GM18873 (cell line): ENCODE measurements around the gene CRISPLD2.

Experiments
- ATAC-seq: cut with Tn5 transposase; IDR thresholded peaks from one replicate; pipeline ENCODE4 v1.9.1; 2021; ENCODE audit warnings: mild to moderate bottlenecking, moderate library complexity, moderate number of reproducible peaks; ENCODE audit not compliant: unreplicated experiment, low FRiP score

The CRISPLD2 gene

DNA sequence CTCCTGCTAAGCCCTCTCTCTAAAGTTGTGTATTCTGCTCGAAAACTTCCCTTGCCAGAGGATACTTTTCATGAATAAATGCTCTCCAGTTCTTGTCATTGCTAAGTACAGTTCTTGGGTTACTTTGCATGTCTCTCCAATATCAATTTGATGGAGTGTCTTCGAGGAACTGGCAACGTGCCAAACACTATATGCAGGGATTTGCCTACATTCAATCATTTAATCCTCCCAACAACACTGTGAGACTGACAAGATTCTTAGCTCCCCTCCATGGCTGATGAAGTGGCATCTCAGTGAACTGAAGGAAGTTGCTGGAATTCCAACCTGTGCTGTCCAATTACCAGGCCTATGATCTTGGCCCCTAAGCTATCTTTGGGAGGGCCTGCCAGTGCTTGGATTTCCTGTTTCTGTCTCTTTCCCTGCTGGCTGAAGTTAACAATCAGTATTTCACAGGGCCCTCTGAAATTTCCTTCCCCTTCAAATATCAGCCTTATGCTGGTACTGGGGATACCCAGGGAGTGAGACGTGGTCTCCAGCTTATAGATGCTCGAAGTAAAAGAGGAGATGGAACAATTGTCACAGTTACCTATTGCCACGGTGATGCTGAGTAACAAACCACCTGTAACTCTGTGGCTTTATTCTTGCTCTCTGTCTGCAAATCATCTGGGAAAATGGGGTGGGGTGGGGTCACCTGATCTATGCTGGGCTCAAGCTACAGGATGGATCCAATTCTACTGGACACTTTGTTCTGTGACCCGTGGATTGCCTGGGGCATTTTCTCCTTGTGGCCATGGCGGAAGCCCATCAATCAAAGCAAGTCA, 19.4 kb upstream of the CRISPLD2 start:
- no peak for ATAC-seq

DNA sequence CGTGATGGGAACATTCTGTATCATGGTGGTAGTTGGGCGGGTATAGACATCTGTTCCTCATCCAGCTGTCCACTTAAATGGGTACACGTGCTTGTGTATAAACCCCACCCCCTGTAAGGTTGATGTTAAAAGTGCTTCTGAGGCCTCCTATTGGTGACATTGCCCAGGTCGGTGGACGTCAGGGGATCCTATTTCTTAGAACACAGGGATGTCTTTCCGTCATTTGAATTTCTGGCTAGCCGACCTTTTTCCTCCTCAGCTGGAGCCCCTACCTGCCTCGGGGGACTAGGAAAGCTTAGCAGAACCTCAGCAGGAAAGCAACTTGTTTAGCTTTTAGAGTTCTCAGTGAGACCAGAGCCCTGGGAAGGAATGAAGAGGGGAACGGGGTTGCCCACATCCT, 16.6 kb upstream of the CRISPLD2 start:
- no peak for ATAC-seq

DNA sequence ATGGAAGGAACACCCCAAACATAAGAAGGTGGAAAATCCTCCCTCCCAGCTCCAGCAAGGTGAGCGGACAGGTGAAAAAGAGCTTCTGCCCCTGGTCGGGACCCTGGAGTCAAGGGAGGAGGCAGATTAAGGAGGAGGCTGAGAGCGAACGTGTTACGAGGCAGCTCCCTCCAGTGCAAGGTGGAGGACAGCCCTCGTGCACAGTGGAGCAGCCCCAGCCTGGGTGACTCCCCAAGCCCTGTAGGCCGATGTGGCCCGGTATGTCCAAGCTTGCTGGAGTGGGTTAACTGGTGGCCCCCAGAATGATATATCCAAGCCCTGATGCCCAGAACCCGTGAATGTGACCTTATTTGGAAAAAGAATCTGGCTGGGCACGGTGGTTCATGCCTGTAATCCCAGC, 15.5 kb upstream of the CRISPLD2 start:
- no peak for ATAC-seq

DNA sequence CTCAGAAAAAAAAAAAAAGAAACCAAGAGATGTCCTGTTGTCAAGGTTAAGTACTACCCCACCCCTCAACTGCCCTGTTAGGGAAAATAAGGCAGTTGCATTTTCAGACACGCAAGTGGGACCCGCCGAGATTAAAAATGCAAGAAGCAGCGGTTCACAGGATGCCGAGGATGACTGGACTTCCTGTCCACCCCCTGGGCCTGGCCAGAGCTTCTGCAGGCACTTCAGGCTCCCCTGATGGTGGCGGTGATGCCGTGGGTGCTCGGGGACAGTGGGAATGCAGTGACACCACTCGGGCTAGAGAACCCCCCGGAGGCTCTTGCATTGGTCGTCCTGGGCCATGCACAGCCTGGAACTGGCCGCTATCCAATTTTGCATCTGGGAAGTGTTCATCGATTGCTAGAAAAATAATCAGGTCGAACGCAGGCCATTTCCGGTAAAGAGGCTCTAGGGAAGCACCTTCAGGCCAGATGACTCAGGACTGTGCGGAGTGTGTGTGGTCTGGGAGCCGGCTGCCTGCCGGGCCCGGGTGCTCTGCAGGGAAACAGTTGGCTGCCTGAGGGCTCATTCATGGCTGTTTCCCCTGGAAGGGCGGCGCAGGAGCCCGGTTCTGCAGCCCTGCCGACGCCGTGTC, 13.4 kb upstream of the CRISPLD2 start:
- no peak for ATAC-seq

DNA sequence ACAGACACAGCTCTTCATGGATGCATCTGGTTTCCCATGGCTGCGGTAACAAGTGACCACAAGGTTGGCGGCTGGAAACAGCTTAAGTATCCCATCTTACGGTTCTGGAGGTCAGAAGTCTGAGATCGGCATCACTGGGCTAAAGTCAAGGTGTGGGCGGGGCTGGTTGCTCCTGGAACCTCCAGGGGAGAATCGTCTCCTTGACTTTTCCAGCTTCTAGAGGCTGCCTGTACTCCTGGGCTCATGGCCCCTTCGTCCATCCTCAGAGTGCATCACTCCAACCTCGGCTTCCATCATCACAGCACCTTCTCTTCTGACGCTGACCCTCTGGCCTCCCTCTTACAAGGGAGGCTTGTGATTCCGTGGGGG, 12.9 kb upstream of the CRISPLD2 start:
- no peak for ATAC-seq

DNA sequence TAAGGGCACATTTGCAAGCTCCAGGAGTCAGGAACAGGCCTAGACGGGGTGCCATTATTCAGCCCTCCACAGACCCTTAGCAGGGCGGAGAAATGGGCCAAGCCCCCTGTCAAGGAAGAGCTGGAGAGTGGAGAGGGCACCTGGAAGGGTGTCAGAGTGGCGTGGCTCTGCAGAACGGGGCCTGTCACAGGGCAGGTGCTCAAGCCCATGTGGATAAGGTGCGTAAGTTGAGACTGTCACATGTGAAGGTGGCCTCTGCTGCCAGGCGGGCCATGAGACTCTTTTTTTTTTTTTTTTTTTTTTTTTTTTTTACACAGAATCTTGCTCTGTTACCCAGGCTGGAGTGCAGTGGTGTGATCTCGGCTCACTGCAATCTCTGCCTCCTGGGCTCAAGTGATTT, 12.0 kb upstream of the CRISPLD2 start:
- no peak for ATAC-seq

DNA sequence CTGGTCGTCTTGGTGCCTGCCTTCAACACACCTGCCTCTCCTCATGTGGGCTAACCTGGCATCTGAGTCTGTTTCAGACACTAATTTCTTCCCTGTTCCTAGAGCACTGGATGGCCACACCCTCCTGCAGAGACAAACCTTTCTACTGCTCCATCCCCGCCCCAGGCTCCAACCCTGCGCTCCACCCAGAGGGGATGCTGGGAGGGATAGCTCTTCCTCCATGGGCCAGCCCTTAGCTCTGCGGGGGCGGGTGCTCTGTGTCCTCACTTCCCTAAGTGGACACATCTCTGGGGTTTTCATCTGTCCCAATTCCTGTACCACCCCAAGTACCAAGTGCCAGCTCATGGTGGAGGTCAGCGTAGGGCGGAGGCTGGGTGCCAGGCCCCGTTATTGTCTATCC, 11.0 kb upstream of the CRISPLD2 start:
- no peak for ATAC-seq

DNA sequence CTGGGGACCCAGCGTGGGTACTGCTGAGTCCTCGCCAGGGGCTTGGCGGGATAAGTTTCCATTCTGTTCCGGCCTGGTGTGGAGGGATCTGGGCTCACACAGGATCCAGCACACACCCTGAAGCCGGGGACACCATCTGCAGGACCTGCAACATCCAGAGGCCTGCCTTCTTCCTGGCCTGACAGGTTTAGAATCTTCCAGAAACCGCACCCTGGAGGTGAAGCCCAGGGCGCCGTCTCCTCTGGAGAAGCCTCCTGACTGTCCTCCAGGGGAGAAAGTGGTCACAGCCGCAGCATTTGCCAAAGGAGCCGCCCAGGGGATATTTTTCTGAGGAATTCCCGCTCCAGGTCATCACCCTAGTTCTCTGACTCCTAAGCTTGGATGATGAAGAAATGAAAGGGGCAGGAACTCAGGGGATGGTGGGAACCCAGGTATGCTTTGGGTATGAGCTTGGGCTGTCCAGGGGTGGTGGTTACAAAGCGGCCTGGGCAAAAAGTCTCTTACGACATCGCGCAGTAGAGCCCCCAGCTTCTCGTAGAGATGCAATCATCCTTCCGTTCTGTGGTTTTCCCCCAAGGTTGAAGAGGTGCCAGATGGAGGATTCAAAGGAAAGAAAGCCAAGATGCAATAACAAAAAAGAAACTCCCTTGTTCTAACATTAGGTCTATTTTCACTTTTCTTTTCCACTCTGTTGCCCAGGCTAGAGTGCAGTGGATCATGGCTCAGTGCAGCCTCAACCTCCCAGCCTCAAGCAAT, 9.1 kb upstream of the CRISPLD2 start:
- no peak for ATAC-seq

DNA sequence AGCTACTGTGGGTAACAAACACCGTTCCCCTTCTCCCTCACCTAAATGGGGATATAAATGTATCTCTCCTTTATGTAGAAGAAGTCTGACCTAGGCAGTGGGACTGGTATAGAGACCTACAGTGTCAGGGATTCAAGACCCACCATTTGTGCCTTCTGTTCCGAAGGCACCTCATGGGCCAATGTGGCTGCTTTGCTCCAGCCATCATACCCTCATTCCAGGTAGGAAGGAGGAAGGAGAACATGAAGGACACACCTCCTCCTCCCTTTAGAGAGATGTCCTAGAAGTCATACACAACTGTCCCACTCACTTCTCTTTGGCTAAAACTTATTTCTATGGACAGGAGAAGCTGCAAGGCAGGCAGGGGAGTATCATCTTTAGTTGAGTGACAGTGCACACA, 8.3 kb upstream of the CRISPLD2 start:
- no peak for ATAC-seq

DNA sequence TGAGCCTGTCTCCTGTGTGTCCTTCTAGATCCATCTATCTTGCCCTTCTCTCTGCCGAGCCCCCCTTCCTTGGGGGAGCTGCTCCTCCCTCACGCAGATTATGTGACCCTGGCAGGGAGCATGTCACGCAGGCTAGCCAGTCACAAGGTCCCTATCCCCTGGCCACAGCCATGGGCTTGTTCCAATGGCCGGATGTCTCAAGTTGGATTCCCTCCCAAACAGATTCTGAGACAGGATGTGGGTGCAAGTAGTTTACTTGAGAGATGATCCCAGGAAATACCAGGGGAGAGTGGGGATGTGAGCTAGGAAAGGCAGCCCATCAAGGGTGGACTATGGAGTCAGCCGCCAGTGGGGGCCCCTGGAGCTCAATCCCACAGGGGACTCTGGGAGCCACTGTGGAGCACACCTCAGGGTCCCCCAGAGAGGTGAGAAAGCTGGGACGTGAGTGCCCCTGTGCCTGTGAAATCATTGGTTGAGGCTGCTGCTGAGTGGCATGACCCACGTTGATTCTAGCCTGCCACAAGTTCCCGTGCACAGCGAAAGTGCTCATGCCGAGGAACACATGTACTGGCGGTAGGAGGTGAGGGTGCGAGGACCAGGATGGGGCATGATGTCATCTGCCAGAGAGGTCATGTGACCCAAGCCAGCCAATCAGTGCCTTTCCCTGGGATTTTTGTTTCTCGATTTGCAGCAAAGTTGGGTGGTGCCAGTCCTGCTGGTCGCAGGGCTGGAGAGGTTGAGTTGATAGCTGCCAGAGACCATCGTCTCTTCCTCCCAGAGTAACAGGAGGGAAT, 6.4 kb upstream of the CRISPLD2 start:
- no peak for ATAC-seq

DNA sequence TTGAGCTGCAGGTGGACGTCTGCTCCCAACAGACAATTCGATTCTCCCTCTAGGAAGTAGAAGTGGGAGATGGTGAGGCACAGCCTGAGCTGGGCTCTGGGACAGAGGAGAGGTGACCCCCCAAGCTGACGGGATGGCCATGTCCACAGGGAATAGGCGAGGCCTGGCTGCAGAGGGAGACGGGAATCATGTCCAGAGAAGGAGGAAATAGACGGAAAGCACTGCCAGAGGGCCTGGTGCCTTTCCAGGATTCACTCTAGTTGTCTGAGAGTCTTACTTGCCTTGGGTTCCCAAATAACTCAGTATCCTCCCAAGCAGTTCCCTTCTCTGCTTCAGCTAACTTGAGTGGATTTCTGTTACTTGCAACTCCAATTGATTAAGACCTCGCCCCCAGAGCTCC, 4.3 kb upstream of the CRISPLD2 start:
- ATAC-seq, result no peak

DNA sequence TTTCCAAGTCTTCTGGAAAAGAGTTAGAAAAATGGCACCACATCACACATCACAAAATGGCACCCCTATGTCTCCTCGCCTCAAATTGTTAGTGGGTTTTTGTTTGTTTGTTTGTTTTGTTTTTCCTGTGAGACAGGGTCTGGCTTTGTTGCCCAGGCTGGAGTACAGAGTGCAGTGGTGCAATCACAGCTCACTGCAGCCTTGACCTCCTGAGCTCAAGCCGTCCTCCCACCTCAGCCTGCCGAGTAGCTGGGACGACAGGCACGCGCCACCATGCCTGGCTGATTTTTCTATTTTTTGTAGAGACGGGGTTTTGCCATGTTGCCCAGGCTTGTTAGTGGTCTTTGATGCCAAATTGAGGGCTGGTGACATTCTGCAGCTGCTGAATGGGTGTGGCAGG, 3.8 kb upstream of the CRISPLD2 start:
- ATAC-seq, result no peak

DNA sequence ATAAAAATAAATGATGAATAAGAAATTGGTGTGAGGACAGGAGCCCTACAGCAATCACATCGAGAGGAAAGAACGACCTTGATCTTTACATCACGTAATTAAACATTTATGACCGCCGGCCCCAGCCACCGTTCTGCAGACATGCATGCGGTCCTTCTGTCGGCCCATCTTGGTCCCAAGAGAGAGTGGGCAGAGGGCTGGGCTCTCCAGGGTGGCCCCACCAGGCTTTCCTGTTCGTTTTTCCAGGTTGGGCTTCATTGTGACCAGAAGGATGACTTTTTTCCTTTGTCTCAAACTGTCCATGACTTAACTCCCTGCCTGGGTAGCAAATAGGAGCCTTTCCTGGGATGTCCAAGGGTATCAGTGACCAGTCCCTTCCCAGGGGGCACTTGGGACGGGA, 3.3 kb upstream of the CRISPLD2 start:
- no peak for ATAC-seq

DNA sequence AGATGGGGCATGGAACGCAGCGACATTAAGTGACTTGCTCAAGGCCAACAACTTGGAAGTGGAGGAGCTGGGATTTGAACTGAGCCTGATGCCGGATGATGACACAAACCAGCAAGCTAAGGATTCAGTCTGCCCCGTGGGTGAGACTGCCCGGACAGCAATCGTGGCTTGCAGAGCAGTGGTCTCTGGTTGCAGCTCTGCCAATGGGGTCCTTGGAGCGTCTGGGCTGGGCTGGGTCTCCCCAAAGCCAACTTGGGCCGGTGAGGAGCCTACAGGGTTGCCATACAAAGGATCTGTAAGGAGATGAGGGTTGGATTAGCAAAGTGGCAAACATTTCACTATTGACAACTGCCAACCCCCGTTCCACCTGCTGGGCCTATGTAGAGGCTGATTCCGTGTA, 2.6 kb upstream of the CRISPLD2 start:
- no peak for ATAC-seq

DNA sequence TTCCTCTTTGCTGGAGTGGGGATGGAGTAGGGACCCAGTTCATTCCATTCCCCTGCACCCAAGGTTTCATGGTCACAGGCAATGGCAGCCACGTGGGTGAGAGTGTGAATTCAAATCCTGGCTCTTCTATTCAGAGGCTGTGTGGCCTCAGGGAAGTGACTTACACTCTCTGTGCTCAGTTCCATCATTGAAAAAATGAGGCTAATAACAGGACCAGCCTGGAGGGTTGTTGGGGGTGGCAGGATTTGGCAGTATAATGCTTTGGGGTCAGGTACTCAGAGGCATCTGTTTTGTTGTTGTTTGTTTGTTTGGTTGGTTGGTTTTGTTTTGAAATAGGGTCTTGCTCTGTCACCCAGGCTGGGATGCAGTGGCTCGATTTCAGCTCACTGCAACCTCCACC, 2.2 kb upstream of the CRISPLD2 start:
- no peak for ATAC-seq

DNA sequence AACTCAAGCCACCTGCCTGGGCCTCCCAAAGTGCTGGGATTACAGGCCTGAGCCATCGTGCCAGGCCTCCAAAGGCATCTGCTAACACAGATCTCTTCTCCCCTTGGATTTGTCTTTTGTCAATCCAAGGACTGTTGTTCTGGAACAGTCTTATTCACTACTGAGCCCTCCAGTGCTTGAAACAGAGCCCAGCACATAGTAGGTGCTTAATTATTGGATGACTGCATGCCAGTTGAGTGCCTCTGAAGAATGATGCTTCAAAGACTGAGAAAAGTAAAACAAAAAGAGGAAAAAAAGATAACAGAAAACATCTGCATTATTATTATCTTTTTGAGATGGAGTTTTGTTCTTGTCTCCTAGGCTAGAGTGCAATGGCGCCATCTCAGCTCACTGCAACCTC, 1.7 kb upstream of the CRISPLD2 start:
- no peak for ATAC-seq

DNA sequence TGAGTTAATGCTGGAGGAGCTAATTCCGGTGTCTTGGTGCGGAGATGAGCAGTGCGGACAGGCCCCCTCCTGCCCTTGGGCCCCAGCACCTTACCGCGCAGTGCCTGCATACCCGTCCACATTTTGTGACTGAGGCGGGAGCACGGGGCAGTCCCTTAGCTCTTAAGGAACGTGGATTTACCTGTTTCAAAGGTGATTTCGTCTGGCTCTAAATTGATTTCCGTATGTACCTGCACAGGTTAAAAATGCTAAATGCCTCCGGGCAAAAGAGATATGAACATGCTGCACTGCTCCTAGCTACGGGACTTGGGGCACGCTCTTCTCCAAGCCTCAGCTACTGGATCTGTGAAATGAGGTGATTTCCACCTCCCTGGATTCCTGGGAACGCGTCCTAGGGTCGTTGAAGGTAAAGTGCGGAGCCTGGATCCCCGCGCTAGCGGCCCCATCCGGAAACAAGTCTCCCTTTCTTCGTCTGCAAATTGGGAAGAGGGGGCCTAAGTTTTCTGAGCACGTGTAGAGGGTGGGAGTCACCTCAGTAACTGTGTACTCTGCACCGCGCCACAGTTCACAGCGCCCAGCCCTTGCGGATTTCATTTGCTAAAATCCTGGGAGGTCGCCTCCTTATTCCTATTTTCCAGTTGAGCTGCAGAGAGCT, 669 bp upstream of the CRISPLD2 start:
- no peak for ATAC-seq

DNA sequence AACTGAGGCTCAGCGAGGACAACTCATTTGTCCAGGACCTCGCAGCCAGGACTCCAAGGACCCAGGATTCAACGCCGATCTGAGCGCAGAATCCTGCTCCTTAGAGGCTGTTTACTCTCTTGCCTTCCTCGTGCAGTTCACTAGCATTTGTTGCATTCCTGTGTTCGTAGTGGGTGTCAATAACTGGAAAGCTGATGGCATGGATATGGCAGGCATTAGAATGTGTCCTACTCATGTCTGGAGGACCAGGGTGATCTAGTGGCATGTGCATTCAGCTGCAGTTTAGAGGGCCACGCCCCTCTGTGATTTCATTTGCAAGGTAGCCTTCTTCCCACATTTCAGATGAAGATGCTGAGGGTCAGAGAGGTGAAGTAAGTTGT, 510 bp downstream of the CRISPLD2 start:
- no peak for ATAC-seq

DNA sequence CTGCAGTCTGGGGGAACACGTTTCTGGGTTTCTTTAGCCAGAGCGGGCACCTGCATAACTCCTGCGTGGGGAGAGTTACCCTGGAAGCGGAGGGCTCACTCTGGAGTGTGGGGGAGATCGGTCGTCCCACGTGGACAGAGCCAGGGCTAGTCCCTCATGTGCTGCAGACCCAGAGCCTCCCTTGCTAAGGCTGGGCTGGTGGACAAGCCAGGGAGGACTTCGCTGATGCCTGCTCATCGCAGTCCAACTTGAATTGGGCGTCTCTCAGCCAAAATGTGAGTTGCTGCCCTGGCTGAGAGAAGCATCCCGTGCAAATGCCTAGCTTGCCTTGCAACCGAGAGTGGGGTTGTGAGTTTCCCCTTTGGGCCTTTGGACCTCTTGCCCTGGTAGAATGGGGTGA, 986 bp downstream of the CRISPLD2 start:
- no peak for ATAC-seq

DNA sequence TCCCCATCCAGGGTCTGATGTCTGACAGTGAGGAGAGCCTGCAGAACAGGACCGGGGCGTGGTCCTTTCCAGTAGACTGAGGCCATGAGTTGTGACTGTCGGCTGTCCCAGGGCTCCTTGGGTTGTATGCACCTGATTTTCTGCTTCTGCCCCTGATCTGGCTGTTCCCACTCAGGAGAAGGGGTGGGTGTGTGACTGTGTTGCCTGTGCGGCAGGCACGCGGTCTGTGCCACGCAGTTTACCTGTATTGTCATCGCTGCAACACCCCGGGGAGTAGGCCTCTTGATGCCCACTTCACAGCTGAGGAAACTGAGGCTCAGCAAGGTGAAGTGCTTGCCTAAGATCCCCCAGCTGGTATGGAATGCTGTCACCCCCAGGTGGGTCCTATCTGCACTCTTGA, 1.4 kb downstream of the CRISPLD2 start:
- ATAC-seq, result no peak
